ENCODE measurements around the gene DEPDC4.

Gene DEPDC4

GRCh38 chr12:100199023-100199346 lies 67.9 kb downstream of the DEPDC4 start:
- TF ChIP-seq TCF12 (IDR thresholded peaks at IDR 0.05; ENCODE audit: low read depth), result no peak
- no peak for TF ChIP-seq TEAD4 (IDR thresholded peaks at IDR 0.05)
- no peak for TF ChIP-seq RAD21 (IDR thresholded peaks at IDR 0.05; ENCODE audit: low read depth)
- TF ChIP-seq USF1 (IDR thresholded peaks at IDR 0.05), result no peak
- TF ChIP-seq NFIC (IDR thresholded peaks at IDR 0.05), result no peak
- TF ChIP-seq EP300 (IDR thresholded peaks at IDR 0.05; ENCODE audit: borderline replicate concordance), result no peak
- TF ChIP-seq REST (IDR thresholded peaks at IDR 0.05; ENCODE audit: low read depth), result no peak
- no peak for TF ChIP-seq ZBTB7A (IDR thresholded peaks at IDR 0.05; ENCODE audit: low read depth)
- TF ChIP-seq TAF1 (IDR thresholded peaks at IDR 0.05; ENCODE audit: low read depth), result no peak

- TF ChIP-seq USF1 (IDR thresholded peaks at IDR 0.05) (no peak), REST (IDR thresholded peaks at IDR 0.05; ENCODE audit: low read depth) (no peak), CREB1 (IDR thresholded peaks at IDR 0.05; ENCODE audit: low read depth) (no peak), EGR1 (IDR thresholded peaks at IDR 0.05) (no peak), CEBPB (IDR thresholded peaks at IDR 0.05) (no peak), TCF12 (IDR thresholded peaks at IDR 0.05; ENCODE audit: low read depth) (no peak), TAF1 (IDR thresholded peaks at IDR 0.05; ENCODE audit: low read depth) (no peak), RAD21 (IDR thresholded peaks at IDR 0.05; ENCODE audit: low read depth) (no peak), TEAD4 (IDR thresholded peaks at IDR 0.05) (no peak), YY1 (IDR thresholded peaks at IDR 0.05; ENCODE audit: low read depth) (no peak), ZBTB7A (IDR thresholded peaks at IDR 0.05; ENCODE audit: low read depth) (no peak), MAX (IDR thresholded peaks at IDR 0.05) (no peak), FOXM1 (IDR thresholded peaks at IDR 0.05; ENCODE audit: borderline replicate concordance, low read depth) (no peak), EP300 (IDR thresholded peaks at IDR 0.05; ENCODE audit: borderline replicate concordance) (no peak)
Measured at GRCh38 chr12:100197486-100197885, 69.4 kb downstream of the DEPDC4 start.

GRCh38 chr12:100193085-100193484 lies 73.8 kb downstream of the DEPDC4 start:
- TF ChIP-seq RAD21 (IDR thresholded peaks at IDR 0.05; ENCODE audit: low read depth), result no peak
